Measurements from ENCODE around the gene CLK2. TPM values are rescaled to one million over a fixed set of nuclear protein-coding genes. Genes with fewer than 3 reads are reported as not detected.
A peak's percentile ranks its signal among the peaks of the same experiment; 100 is the strongest.
"Not testable (repeated sequence)": the region's sequence is repeated elsewhere in the genome, so short reads cannot be mapped to it uniquely, and the experiment has no call there.

CLK2 gene
- total and polyA plus RNA-seq, 2 experiments from 2014 or later = 27.2 to 54.6 TPM

GRCh38 chr1:155219592-155220031, 53.7 kb downstream of the CLK2 start:
- Histone ChIP-seq H3K27ac (ENCODE audit: low read depth) (peak overlapping the region; percentile 7; the same call in 1 of the 2 replicates), H3K4me3 (peak overlapping the region; percentile 10; the same call in 1 of the 2 replicates), H3K36me3 (ENCODE audit: insufficient read depth) (no peaks in the 10 kb centered on the region; the same call in 1 of the 2 replicates), H3K27me3 (ENCODE audit: insufficient read depth) (no peaks in the 10 kb centered on the region), H2AFZ (peak overlapping the region; percentile 67), H3F3A (replicated peaks; ENCODE audit: low read depth) (no peaks in the 10 kb centered on the region; the same call in 1 of the 2 replicates), H4K20me1 (replicated peaks; ENCODE audit: insufficient read depth) (no peaks in the 10 kb centered on the region), H3K4me1 (ENCODE audit: insufficient read depth) (no peaks in the 10 kb centered on the region; the same call in 1 of the 2 replicates), H3K79me2 (replicated peaks; ENCODE audit: insufficient read depth) (no peaks in the 10 kb centered on the region), H3K4me2 (peak overlapping the region; percentile 34), H3K9me2 (ENCODE audit: insufficient read depth) (no peaks in the 10 kb centered on the region)
- ATAC-seq (peak; percentile 88), DNase-seq (ENCODE audit: low spot score) (peak; percentile 73)
- H3K27ac Mint-ChIP-seq = peak overlapping the region; percentile 93
- H3K4me1 Mint-ChIP-seq = peaks cover 12% of the 10 kb centered on the region
- peak overlapping the region; percentile 61 for H3K4me3 Mint-ChIP-seq
- no peak for TF ChIP-seq NANOG (IDR thresholded peaks at IDR 0.05; ENCODE audit: borderline replicate concordance)
- TF ChIP-seq ETS1 (IDR thresholded peaks at IDR 0.05) = peak; percentile 76
- no peak for TF ChIP-seq CREB1 (CRISPR knock-in tag; IDR thresholded peaks at IDR 0.05; ENCODE audit: low read depth)
- H3K9me3 Mint-ChIP-seq = no peaks in the 10 kb centered on the region; the same call in 2 of the 3 replicates
- peaks cover 6% of the 10 kb centered on the region for H3K27me3 Mint-ChIP-seq (ENCODE audit: insufficient read depth, low read depth, poor library complexity)
- H3K36me3 Mint-ChIP-seq (ENCODE audit: low read depth) = peaks cover 10% of the 10 kb centered on the region; the same call in 2 of the 3 replicates

- DNase-seq (ENCODE audit: low spot score) (peak; percentile 87), ATAC-seq (peak; percentile 72)
- Histone ChIP-seq H3K4me3 (peak overlapping the region; percentile 10), H3K79me2 (replicated peaks; ENCODE audit: insufficient read depth) (no peaks in the 10 kb centered on the region), H2AFZ (peak overlapping the region; percentile 67), H3K36me3 (ENCODE audit: insufficient read depth) (no peaks in the 10 kb centered on the region; the same call in 1 of the 2 replicates), H3K27ac (ENCODE audit: low read depth) (no peak overlapping the region), H3K4me1 (ENCODE audit: insufficient read depth) (no peaks in the 10 kb centered on the region; the same call in 1 of the 2 replicates), H3K4me2 (peak overlapping the region; percentile 34), H3F3A (replicated peaks; ENCODE audit: low read depth) (no peaks in the 10 kb centered on the region), H3K27me3 (ENCODE audit: insufficient read depth) (no peaks in the 10 kb centered on the region), H3K9me2 (ENCODE audit: insufficient read depth) (no peaks in the 10 kb centered on the region), H4K20me1 (replicated peaks; ENCODE audit: insufficient read depth) (no peaks in the 10 kb centered on the region)
- Mint-ChIP-seq H3K9me3 (no peaks in the 10 kb centered on the region; the same call in 2 of the 3 replicates), H3K4me1 (peaks cover 12% of the 10 kb centered on the region), H3K27ac (peak overlapping the region; percentile 93), H3K4me3 (peak overlapping the region; percentile 61), H3K36me3 (ENCODE audit: low read depth) (peaks cover 7% of the 10 kb centered on the region; the same call in 2 of the 3 replicates), H3K27me3 (ENCODE audit: insufficient read depth, low read depth, poor library complexity) (peaks cover 6% of the 10 kb centered on the region)
- TF ChIP-seq REST (IDR thresholded peaks at IDR 0.05; ENCODE audit: unreplicated experiment) (no peak), ETS1 (IDR thresholded peaks at IDR 0.05) (peak; percentile 78), ZNF114 (CRISPR knock-in tag; IDR thresholded peaks at IDR 0.05) (no peak), ZNF331 (CRISPR knock-in tag; IDR thresholded peaks at IDR 0.05; ENCODE audit: low read depth) (no peak), CREB1 (CRISPR knock-in tag; IDR thresholded peaks at IDR 0.05; ENCODE audit: low read depth) (peak; percentile 40; the same call in 1 of the 2 replicates), EZH2phosphoT487 (IDR thresholded peaks at IDR 0.05; ENCODE audit: unreplicated experiment) (no peak), EZH2 (IDR thresholded peaks at IDR 0.05; ENCODE audit: low read depth, unreplicated experiment) (no peak)
Measured at GRCh38 chr1:155218854-155219591, 54.3 kb downstream of the CLK2 start.

- H3K36me3 Mint-ChIP-seq (ENCODE audit: low read depth) = peaks cover 10% of the 10 kb centered on the region; the same call in 2 of the 3 replicates
- ATAC-seq; H2AFZ ChIP-seq; H3K27ac Mint-ChIP-seq; H3K27me3 ChIP-seq (ENCODE audit: insufficient read depth); H3K4me3 Mint-ChIP-seq; H3K4me3 ChIP-seq; H3K9me3 Mint-ChIP-seq; H3K36me3 ChIP-seq (ENCODE audit: insufficient read depth); DNase-seq (ENCODE audit: low spot score); H3K27ac ChIP-seq (ENCODE audit: low read depth); H3K4me2 ChIP-seq; H3K9me2 ChIP-seq (ENCODE audit: insufficient read depth); H3K4me1 ChIP-seq (ENCODE audit: insufficient read depth); H4K20me1 ChIP-seq (replicated peaks; ENCODE audit: insufficient read depth); H3F3A ChIP-seq (replicated peaks; ENCODE audit: low read depth); H3K79me2 ChIP-seq (replicated peaks; ENCODE audit: insufficient read depth): not testable (repeated sequence)
- peaks cover 11% of the 10 kb centered on the region for H3K27me3 Mint-ChIP-seq (ENCODE audit: insufficient read depth, low read depth, poor library complexity)
- H3K4me1 Mint-ChIP-seq = peaks cover 13% of the 10 kb centered on the region
Measured at GRCh38 chr1:155214702-155215101, 58.6 kb downstream of the CLK2 start.
